Sigmoid colon (tissue), 3 donors: ENCODE measurements around the gene RIMS4.

Source experiments
- CTCF ChIP-seq, 4 experiments: fragments of 450-650 bp in 3 of 4; fragments of 200-600 bp in 1 of 4; IDR thresholded peaks; one replicate each; pipeline ENCODE4 v1.5.1; 2016 to 2019; ENCODE audit warnings: antibody characterized with exemption in 4 of 4, mild to moderate bottlenecking in 3 of 4, moderate library complexity in 2 of 4
- POLR2A ChIP-seq, 2 donors: fragments of 450-650 bp; IDR thresholded peaks; one replicate each; pipeline ENCODE4 v1.6.1; 2016; ENCODE audit warnings: antibody characterized with exemption in 2 of 2, mild to moderate bottlenecking in 2 of 2, moderate library complexity in 2 of 2

- no peak for TF ChIP-seq CTCF (IDR thresholded peaks at IDR 0.05)
- no peak for TF ChIP-seq POLR2A (IDR thresholded peaks at IDR 0.05)
Observed at GRCh38 chr20:44830995-44831394, 20.6 kb upstream of the RIMS4 start.
